ENCODE measurements around the gene NAT16.

The NAT16 gene

DNA sequence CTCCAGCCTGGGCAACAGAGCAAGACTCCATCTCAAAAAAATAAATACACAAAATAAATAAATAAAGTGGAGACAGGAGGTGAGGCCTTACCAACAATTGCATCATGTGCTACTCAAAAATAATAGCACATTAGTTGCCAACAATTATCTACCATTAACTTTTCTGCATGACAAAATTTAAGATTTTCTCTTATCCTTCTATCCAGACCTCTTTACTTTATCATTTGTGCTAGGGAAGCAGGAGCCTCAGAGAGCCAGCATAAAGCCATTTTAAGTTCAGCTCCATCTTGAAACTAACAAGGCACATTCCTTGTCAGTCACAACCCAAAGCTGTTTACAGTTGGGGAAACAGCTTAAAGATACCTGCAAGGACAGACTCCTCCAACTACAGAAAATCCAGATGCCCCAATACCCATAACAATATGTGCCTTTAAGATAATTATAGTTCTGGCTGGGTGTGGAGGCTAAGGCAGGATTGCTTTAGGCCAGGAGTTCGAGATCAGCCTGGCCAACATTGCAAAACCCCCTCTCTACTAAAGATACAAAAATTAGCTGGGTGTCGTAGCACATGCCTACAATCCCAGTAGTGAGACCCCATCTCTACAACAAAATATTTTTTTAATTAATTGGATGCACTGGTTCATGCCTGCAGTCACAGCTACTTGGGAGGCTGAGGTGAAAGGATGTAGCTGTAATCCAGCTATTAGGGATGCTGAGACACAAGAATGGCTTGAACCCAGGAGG lies 28.0 kb downstream of the NAT16 start:
- H3K27me3 ChIP-seq (ENCODE audit: insufficient read depth, poor library complexity, severe bottlenecking): no peaks in the 10 kb centered on the region
- TF ChIP-seq, protein P1, sequence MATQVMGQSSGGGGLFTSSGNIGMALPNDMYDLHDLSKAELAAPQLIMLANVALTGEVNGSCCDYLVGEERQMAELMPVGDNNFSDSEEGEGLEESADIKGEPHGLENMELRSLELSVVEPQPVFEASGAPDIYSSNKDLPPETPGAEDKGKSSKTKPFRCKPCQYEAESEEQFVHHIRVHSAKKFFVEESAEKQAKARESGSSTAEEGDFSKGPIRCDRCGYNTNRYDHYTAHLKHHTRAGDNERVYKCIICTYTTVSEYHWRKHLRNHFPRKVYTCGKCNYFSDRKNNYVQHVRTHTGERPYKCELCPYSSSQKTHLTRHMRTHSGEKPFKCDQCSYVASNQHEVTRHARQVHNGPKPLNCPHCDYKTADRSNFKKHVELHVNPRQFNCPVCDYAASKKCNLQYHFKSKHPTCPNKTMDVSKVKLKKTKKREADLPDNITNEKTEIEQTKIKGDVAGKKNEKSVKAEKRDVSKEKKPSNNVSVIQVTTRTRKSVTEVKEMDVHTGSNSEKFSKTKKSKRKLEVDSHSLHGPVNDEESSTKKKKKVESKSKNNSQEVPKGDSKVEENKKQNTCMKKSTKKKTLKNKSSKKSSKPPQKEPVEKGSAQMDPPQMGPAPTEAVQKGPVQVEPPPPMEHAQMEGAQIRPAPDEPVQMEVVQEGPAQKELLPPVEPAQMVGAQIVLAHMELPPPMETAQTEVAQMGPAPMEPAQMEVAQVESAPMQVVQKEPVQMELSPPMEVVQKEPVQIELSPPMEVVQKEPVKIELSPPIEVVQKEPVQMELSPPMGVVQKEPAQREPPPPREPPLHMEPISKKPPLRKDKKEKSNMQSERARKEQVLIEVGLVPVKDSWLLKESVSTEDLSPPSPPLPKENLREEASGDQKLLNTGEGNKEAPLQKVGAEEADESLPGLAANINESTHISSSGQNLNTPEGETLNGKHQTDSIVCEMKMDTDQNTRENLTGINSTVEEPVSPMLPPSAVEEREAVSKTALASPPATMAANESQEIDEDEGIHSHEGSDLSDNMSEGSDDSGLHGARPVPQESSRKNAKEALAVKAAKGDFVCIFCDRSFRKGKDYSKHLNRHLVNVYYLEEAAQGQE (IDR thresholded peaks at IDR 0.05; ENCODE audit: insufficient replicate concordance, low read depth): no peak
- TF ChIP-seq GABPA (IDR thresholded peaks at IDR 0.05; ENCODE audit: low read depth): no peak
- no peak for TF ChIP-seq CTCF (IDR thresholded peaks at IDR 0.05; ENCODE audit: insufficient read depth, low read length)
- no peak for TF ChIP-seq SPI1 (IDR thresholded peaks at IDR 0.05; ENCODE audit: borderline replicate concordance, low read depth)
- TF ChIP-seq POLR2AphosphoS5 (IDR thresholded peaks at IDR 0.05; ENCODE audit: low read depth): no peak
- DNase-seq (ENCODE audit: low read depth in 1 of 2, low spot score in 1 of 2): no peak
- H3K4me3 ChIP-seq (replicated peaks; ENCODE audit: insufficient read depth, low read length): no peak overlapping the region
- H3K27ac ChIP-seq (replicated peaks): no peak overlapping the region

- Histone ChIP-seq H3K27me3 (ENCODE audit: insufficient read depth, poor library complexity, severe bottlenecking) (no peaks in the 10 kb centered on the region), H3K4me3 (replicated peaks; ENCODE audit: insufficient read depth, low read length) (no peak overlapping the region), H3K27ac (replicated peaks) (no peak overlapping the region)
- DNase-seq (ENCODE audit: low read depth in 1 of 2, low spot score in 1 of 2): no peak
- no peak for TF ChIP-seq POLR2AphosphoS5 (IDR thresholded peaks at IDR 0.05; ENCODE audit: low read depth)
- no peak for TF ChIP-seq SPI1 (IDR thresholded peaks at IDR 0.05; ENCODE audit: borderline replicate concordance, low read depth)
- no peak for TF ChIP-seq CTCF (IDR thresholded peaks at IDR 0.05; ENCODE audit: insufficient read depth, low read length)
- TF ChIP-seq GABPA (IDR thresholded peaks at IDR 0.05; ENCODE audit: low read depth): no peak
- TF ChIP-seq, protein P1 (IDR thresholded peaks at IDR 0.05; ENCODE audit: insufficient replicate concordance, low read depth): no peak
These were observed 39.2 kb downstream of the NAT16 start for GRCh38 chr7:101140746-101141382.

GRCh38 chr7:101140339-101140699 lies 39.8 kb downstream of the NAT16 start:
- Histone ChIP-seq H3K4me3 (replicated peaks; ENCODE audit: insufficient read depth, low read length) (no peak overlapping the region), H3K27me3 (ENCODE audit: insufficient read depth, poor library complexity, severe bottlenecking) (no peaks in the 10 kb centered on the region), H3K27ac (replicated peaks) (no peak overlapping the region)
- no peak for DNase-seq (ENCODE audit: low read depth in 1 of 2, low spot score in 1 of 2)
- no peak for TF ChIP-seq SPI1 (IDR thresholded peaks at IDR 0.05; ENCODE audit: borderline replicate concordance, low read depth)
- TF ChIP-seq CTCF (IDR thresholded peaks at IDR 0.05; ENCODE audit: insufficient read depth, low read length): no peak
- TF ChIP-seq, protein P1 (IDR thresholded peaks at IDR 0.05; ENCODE audit: insufficient replicate concordance, low read depth): no peak
- no peak for TF ChIP-seq GABPA (IDR thresholded peaks at IDR 0.05; ENCODE audit: low read depth)
- no peak for TF ChIP-seq POLR2AphosphoS5 (IDR thresholded peaks at IDR 0.05; ENCODE audit: low read depth)
